ENCODE measurements around the gene MAST3. TPM values are rescaled to one million over a fixed set of nuclear protein-coding genes. Genes with fewer than 3 reads are reported as not detected.

The MAST3 gene
- polyA plus RNA-seq, 1 donor from 2014 or later, result 2.3 TPM

GRCh38 chr19:18062028-18062427, 35.5 kb upstream of the MAST3 start:
- no peaks in the 10 kb centered on the region for H4K20me1 ChIP-seq (ENCODE audit: insufficient read depth)
- H3K27me3 ChIP-seq (ENCODE audit: insufficient read depth, low read depth, low read length), result no peaks in the 10 kb centered on the region
- no peaks in the 10 kb centered on the region for H3K79me2 ChIP-seq (replicated peaks; ENCODE audit: insufficient read depth, low read length)
- H3K9me3 ChIP-seq (ENCODE audit: low read length), result no peaks in the 10 kb centered on the region
- H3K9ac ChIP-seq (ENCODE audit: low read length), result no peak overlapping the region
- no peak overlapping the region for H3K4me2 ChIP-seq (ENCODE audit: low read length)
- no peak overlapping the region for H2AFZ ChIP-seq (ENCODE audit: low read depth, low read length)
- H3K4me3 ChIP-seq (ENCODE audit: low read length), result peak overlapping the region; percentile 11
- no peak overlapping the region for H3K27ac ChIP-seq (ENCODE audit: low read length)
- no peak for TF ChIP-seq MXI1 (conservative IDR thresholded peaks at IDR 0.05; ENCODE audit: poor library complexity, severe bottlenecking)
- no peak for TF ChIP-seq TAF1 (IDR thresholded peaks at IDR 0.05; ENCODE audit: low read depth)
- TF ChIP-seq SMC3 (conservative IDR thresholded peaks at IDR 0.05; ENCODE audit: poor library complexity), result no peak
- H3F3A ChIP-seq (ENCODE audit: insufficient read depth, low read length, poor library complexity, severe bottlenecking), result no peaks in the 10 kb centered on the region
- H3K36me3 ChIP-seq (ENCODE audit: insufficient read depth, low read length), result no peaks in the 10 kb centered on the region
- H3K9me2 ChIP-seq (ENCODE audit: insufficient read depth, low read length), result no peaks in the 10 kb centered on the region

GRCh38 chr19:18063463-18063862, 34.1 kb upstream of the MAST3 start:
- no peak overlapping the region for H3K27ac ChIP-seq (ENCODE audit: low read length)
- TF ChIP-seq EZH2 (IDR thresholded peaks at IDR 0.05; ENCODE audit: borderline replicate concordance, insufficient read depth, low read length, poor library complexity, severe bottlenecking) (no peak), EP300 (conservative IDR thresholded peaks at IDR 0.05; ENCODE audit: poor library complexity, severe bottlenecking) (no peak), TAF1 (IDR thresholded peaks at IDR 0.05; ENCODE audit: low read depth) (no peak)

GRCh38 chr19:18065173-18065495, 32.4 kb upstream of the MAST3 start:
- no peak overlapping the region for H3K4me2 ChIP-seq (ENCODE audit: low read length)
- no peaks in the 10 kb centered on the region for H4K20me1 ChIP-seq (ENCODE audit: insufficient read depth)
- H2AFZ ChIP-seq (ENCODE audit: low read depth, low read length), result no peak overlapping the region
- H3K36me3 ChIP-seq (ENCODE audit: insufficient read depth, low read length), result no peaks in the 10 kb centered on the region
- H3K27me3 ChIP-seq (ENCODE audit: insufficient read depth, low read depth, low read length), result no peaks in the 10 kb centered on the region
- TF ChIP-seq MXI1 (conservative IDR thresholded peaks at IDR 0.05; ENCODE audit: poor library complexity, severe bottlenecking), result no peak
- no peak for TF ChIP-seq EZH2 (IDR thresholded peaks at IDR 0.05; ENCODE audit: borderline replicate concordance, insufficient read depth, low read length, poor library complexity, severe bottlenecking)
- TF ChIP-seq POLR2AphosphoS5 (IDR thresholded peaks at IDR 0.05), result no peak
- TF ChIP-seq CTCF (IDR thresholded peaks at IDR 0.05; ENCODE audit: poor library complexity, severe bottlenecking), result no peak
- no peak for TF ChIP-seq REST (IDR thresholded peaks at IDR 0.05; ENCODE audit: borderline replicate concordance)
- no peak for TF ChIP-seq TAF1 (IDR thresholded peaks at IDR 0.05; ENCODE audit: low read depth)
- no peak for TF ChIP-seq SMC3 (conservative IDR thresholded peaks at IDR 0.05; ENCODE audit: poor library complexity)
- no peak for TF ChIP-seq EP300 (conservative IDR thresholded peaks at IDR 0.05; ENCODE audit: poor library complexity, severe bottlenecking)
- TF ChIP-seq RAD21 (conservative IDR thresholded peaks at IDR 0.05), result no peak
- no peaks in the 10 kb centered on the region for H3K9me3 ChIP-seq (ENCODE audit: low read length)
- H3K79me2 ChIP-seq (replicated peaks; ENCODE audit: insufficient read depth, low read length), result no peaks in the 10 kb centered on the region
- H3K4me3 ChIP-seq (ENCODE audit: low read length), result no peak overlapping the region
- H3K9me2 ChIP-seq (ENCODE audit: insufficient read depth, low read length), result no peaks in the 10 kb centered on the region
- H3K27ac ChIP-seq (ENCODE audit: low read length), result no peak overlapping the region
- H3F3A ChIP-seq (ENCODE audit: insufficient read depth, low read length, poor library complexity, severe bottlenecking), result no peaks in the 10 kb centered on the region
- no peak overlapping the region for H3K9ac ChIP-seq (ENCODE audit: low read length)

More at GRCh38 chr19:18063463-18063862, 34.1 kb upstream of the MAST3 start:
- Histone ChIP-seq H3K36me3 (ENCODE audit: insufficient read depth, low read length) (no peaks in the 10 kb centered on the region), H3K4me3 (ENCODE audit: low read length) (no peak overlapping the region), H4K20me1 (ENCODE audit: insufficient read depth) (no peaks in the 10 kb centered on the region), H3K4me2 (ENCODE audit: low read length) (no peak overlapping the region), H3K9me2 (ENCODE audit: insufficient read depth, low read length) (no peaks in the 10 kb centered on the region), H2AFZ (ENCODE audit: low read depth, low read length) (no peak overlapping the region), H3K9ac (ENCODE audit: low read length) (no peak overlapping the region), H3K9me3 (ENCODE audit: low read length) (no peaks in the 10 kb centered on the region), H3F3A (ENCODE audit: insufficient read depth, low read length, poor library complexity, severe bottlenecking) (no peaks in the 10 kb centered on the region), H3K27me3 (ENCODE audit: insufficient read depth, low read depth, low read length) (no peaks in the 10 kb centered on the region), H3K79me2 (replicated peaks; ENCODE audit: insufficient read depth, low read length) (no peaks in the 10 kb centered on the region)
